ENCODE results near the gene PTPRZ1.

GRCh38 chr7:122054393-122054792, 181.4 kb downstream of the PTPRZ1 start:
- TF ChIP-seq CTCF (conservative IDR thresholded peaks at IDR 0.05; ENCODE audit: low read depth, low read length) = no peak
- TF ChIP-seq EZH2 (IDR thresholded peaks at IDR 0.05; ENCODE audit: low read length, unreplicated experiment) = no peak
